DMS 273 (cell line): Measurements from ENCODE around the gene GPX1.

Source experiments
- DNase-seq: peaks from one replicate; lab custom pipeline; 2025; ENCODE audit not compliant: unreplicated experiment; lab: John Stamatoyannopoulos, UW

GPX1 gene

GRCh38 chr3:49313896-49314688 lies 44.1 kb downstream of the GPX1 start:
- DNase-seq, result no peak

- no peak for DNase-seq
Measured at GRCh38 chr3:49311283-49311682, 46.9 kb downstream of the GPX1 start.

- no peak for DNase-seq
Measured at GRCh38 chr3:49310677-49311076, 47.5 kb downstream of the GPX1 start.
